IPS-15b (cell line): Measurements from ENCODE around the gene B3GLCT.

Source experiments
- H3K27me3 ChIP-seq: one replicate; pipeline ENCODE4 v1.6.1; 2013; ENCODE audit warnings: low read length; ENCODE audit not compliant: control insufficient read depth, insufficient read depth
- H3K36me3 ChIP-seq: one replicate; pipeline ENCODE4 v1.6.1; 2013; ENCODE audit warnings: low read length; ENCODE audit not compliant: control insufficient read depth, insufficient read depth
- H3K4me1 ChIP-seq: one replicate; pipeline ENCODE4 v1.6.1; 2013; ENCODE audit warnings: mild to moderate bottlenecking, low read length; ENCODE audit not compliant: control insufficient read depth, insufficient read depth
- H3K4me3 ChIP-seq: one replicate; pipeline ENCODE4 v1.5.1; 2013; ENCODE audit warnings: low read depth, low read length
- H3K9ac ChIP-seq: one replicate; pipeline ENCODE4 v1.6.1; 2013; ENCODE audit warnings: low read depth, mild to moderate bottlenecking, low read length
- H3K9me3 ChIP-seq: one replicate; pipeline ENCODE4 v1.6.1; 2013; ENCODE audit warnings: mild to moderate bottlenecking, low read length; ENCODE audit not compliant: control insufficient read depth, insufficient read depth

Gene B3GLCT

DNA sequence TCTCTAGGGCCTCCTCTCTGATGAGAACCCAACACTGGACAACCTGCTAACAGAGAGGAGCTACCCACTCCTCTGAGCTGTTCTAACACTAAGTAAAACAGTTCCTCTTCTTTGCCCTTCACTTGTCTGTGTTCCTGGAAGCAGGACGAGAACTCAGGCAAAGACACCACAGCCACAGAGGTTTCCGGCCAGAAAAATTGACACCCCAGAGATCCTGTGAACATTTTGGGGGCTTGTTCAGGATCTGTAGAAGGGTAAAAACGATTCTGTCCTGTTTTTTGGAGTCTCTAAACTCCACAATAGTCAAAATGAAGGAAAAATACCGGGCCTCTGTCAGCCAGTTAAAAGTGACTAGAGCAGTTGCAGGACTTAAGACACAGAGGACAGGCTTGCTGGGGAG, 165.9 kb downstream of the B3GLCT start:
- H3K27me3 ChIP-seq, result no peaks in the 10 kb centered on the region
- no peaks in the 10 kb centered on the region for H3K9me3 ChIP-seq
- no peaks in the 10 kb centered on the region for H3K36me3 ChIP-seq

DNA sequence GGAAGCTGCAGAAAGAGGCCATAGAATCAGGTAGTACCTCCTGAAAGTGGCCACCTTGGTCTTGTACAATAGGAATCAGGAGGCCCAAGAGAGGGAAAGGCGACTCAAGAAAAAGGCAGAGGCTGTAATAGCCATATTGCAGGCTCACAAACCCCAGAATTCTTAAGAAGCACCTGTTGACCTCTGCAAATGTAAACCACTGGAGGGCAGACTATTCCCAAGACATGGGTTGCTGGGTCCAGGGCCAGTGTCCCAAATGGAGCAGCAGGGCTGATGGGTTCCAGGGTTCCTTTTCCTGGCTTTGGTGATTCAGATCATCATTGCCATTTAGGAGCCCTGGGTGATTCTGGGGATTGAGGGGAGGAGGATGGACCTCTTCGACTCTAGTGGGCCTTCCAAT, 167.6 kb downstream of the B3GLCT start:
- Histone ChIP-seq H3K27me3 (no peaks in the 10 kb centered on the region), H3K9ac (no peak overlapping the region), H3K36me3 (no peaks in the 10 kb centered on the region), H3K4me1 (no peaks in the 10 kb centered on the region), H3K9me3 (no peaks in the 10 kb centered on the region), H3K4me3 (no peak overlapping the region)

More for the DNA sequence above, 165.9 kb downstream of the B3GLCT start:
- Histone ChIP-seq H3K4me1 (no peaks in the 10 kb centered on the region), H3K4me3 (no peak overlapping the region), H3K9ac (no peak overlapping the region)

DNA sequence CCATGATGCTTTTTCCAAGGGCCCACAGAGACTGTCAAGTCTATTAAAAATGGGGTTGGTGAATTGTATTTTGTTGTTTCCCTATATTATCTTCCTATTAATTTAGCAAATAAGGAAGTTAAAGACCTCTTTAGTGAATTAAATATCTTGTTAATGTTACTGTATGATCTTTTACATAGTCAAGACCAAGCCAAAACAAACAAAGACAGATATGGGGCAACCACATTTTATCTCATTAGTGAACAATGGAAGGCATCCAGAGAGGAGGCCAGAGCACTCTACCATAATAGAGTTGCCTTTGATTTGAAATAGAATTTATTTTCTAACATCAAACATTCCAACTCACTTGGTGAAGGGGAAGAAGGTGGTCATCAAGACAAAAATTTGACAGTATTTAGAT, 169.4 kb downstream of the B3GLCT start:
- H3K9ac ChIP-seq, result no peak overlapping the region
- no peaks in the 10 kb centered on the region for H3K27me3 ChIP-seq
- no peak overlapping the region for H3K4me3 ChIP-seq
- no peaks in the 10 kb centered on the region for H3K36me3 ChIP-seq
- H3K9me3 ChIP-seq, result no peaks in the 10 kb centered on the region
- no peaks in the 10 kb centered on the region for H3K4me1 ChIP-seq

DNA sequence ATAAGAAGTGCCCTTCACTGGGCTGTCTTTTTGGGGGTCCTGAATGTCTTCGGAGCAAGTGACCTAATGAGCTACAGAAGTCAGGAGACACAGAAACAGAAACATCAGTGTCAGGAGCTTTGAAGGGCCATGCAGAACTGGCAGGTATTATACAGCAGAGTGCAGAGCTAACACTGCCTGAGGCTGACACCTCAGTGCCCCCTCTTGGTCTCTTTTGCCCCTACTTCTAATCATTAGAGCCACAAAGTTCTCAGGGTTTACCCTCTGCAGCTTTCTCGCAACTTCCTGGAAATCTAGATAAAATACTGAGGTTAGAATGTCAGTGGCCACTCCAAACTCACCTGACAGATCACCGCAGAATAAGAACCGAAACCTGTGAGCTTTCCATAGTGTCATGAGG, 172.7 kb downstream of the B3GLCT start:
- no peaks in the 10 kb centered on the region for H3K27me3 ChIP-seq
- H3K4me3 ChIP-seq, result no peak overlapping the region
- no peaks in the 10 kb centered on the region for H3K4me1 ChIP-seq
- no peaks in the 10 kb centered on the region for H3K36me3 ChIP-seq
- H3K9me3 ChIP-seq, result no peaks in the 10 kb centered on the region
- no peak overlapping the region for H3K9ac ChIP-seq

DNA sequence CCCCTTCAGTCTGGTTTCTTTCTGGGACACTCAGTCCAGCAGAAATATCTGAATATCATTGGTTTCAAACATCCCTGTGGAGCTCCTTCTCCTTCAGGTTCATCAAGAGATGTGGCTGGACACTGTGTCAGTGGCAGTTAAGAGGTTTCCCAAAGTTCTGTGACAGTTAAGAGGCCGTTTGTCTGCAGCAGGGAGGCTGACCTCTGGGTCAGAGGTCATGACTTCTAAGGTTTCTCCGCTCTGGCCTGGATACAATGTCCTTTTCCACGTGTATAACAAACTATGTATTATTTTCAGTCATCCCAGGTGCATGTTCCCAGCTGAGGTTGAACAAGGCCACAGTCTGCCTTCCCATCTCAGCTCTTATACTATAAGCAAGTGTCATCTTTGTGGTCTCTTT, 174.9 kb downstream of the B3GLCT start:
- Histone ChIP-seq H3K27me3 (no peaks in the 10 kb centered on the region), H3K36me3 (no peaks in the 10 kb centered on the region), H3K4me3 (no peak overlapping the region), H3K4me1 (no peaks in the 10 kb centered on the region), H3K9me3 (no peaks in the 10 kb centered on the region), H3K9ac (no peak overlapping the region)

DNA sequence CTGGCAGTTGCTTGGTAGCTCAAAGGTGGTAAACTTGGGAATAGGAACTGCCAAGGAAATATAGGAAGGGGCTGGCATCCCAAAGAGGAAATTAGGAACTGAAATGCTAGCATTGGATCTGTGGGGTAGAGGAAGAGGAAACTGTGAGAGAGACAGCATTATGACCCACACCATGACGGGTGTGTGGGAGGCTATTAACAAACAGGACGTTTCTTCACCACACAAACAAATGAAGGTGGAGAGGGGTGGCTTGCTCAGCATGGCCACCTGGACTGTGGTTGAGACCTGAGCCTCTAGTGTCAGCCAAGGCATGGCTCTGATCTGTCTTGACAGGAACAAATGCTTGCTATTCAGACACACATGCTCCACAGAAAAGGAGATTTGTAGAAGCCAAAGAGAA, 178.2 kb downstream of the B3GLCT start:
- Histone ChIP-seq H3K4me1 (no peaks in the 10 kb centered on the region), H3K4me3 (no peak overlapping the region), H3K9me3 (no peaks in the 10 kb centered on the region), H3K27me3 (no peaks in the 10 kb centered on the region), H3K36me3 (no peaks in the 10 kb centered on the region), H3K9ac (no peak overlapping the region)

DNA sequence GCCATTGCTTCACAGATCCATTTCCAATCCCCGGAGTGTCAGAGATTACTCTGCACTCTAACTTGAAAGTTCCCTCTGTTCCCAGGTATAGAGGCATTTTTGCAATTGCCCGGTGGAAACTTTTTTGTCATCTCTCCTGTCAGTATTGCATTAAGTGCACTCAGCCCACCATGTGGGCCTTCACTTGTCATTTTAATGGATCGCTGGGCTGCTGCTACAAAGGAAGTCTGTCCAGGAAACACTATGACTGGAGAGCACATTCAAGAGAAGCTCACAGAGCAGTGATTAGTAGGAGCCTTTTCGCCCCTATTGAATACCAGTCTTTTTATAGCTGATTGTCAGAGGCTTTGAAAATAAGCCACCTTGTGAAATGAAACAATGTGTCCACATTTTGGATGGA, 180.9 kb downstream of the B3GLCT start:
- Histone ChIP-seq H3K9ac (no peak overlapping the region), H3K9me3 (no peaks in the 10 kb centered on the region), H3K27me3 (no peaks in the 10 kb centered on the region), H3K4me3 (no peak overlapping the region), H3K36me3 (no peaks in the 10 kb centered on the region), H3K4me1 (no peaks in the 10 kb centered on the region)
